ACHN (cell line): ENCODE data around the gene CSTPP1.

Experiments used
- DNase-seq: peaks from one replicate; pipeline ENCODE4 v3.0.0-alpha.2; 2015
- in situ Hi-C: cut with HindIII; loops from 2 replicates; pipeline ENCODE4 v1.10.0; 2017; ENCODE audit warnings: low sequenced_read_pairs, low pct_ligation_motif_present, low pct_unique_long_range_greater_than_20kb

Gene CSTPP1

DNA sequence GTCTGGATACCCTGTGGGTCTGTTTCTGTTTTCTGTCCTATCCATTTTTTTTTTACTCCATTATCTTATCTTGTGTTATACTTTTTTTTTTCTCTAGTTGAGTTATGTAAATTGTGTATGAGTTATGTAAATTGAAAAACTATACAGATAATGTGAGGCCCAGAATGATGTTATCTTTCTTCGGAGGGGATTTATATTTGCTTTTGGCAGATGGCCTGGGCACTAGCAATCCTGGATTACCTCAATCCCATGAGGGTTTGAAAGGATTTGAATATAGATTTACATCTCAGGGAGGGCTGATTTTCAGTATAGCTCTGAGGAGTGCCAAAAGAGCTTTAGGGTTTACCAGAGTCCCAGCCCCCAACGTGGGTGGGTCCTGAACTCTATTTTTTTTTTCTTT, 71.0 kb downstream of the CSTPP1 start:
- in situ Hi-C loops: no loop called here
- no peak for DNase-seq

GRCh38 chr11:47010179-47010578, 73.6 kb downstream of the CSTPP1 start:
- in situ Hi-C loops: no loop called here
- no peak for DNase-seq

GRCh38 chr11:47014097-47014496, 77.5 kb downstream of the CSTPP1 start:
- in situ Hi-C loops: no loop called here
- no peak for DNase-seq

DNA sequence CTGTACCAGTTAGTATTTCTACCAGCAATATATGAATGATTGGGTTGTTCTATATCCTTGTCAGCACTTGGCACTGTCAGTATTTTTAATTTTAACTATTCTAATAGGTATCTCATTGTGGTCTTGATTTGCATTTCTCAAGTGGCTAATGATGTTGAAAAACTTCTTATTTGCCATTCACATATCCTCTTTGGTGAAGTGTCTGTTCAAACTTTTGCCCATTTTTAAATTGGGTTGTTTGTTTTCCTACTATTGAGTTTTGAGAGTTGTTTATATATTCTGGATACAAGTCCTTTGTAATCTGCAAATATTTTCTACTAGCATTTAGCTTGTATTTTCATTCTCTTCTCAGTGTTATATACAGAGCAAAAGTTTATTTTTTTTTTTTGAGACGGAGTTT, 82.1 kb downstream of the CSTPP1 start:
- DNase-seq: no peak
- in situ Hi-C loops: no loop called here

DNA sequence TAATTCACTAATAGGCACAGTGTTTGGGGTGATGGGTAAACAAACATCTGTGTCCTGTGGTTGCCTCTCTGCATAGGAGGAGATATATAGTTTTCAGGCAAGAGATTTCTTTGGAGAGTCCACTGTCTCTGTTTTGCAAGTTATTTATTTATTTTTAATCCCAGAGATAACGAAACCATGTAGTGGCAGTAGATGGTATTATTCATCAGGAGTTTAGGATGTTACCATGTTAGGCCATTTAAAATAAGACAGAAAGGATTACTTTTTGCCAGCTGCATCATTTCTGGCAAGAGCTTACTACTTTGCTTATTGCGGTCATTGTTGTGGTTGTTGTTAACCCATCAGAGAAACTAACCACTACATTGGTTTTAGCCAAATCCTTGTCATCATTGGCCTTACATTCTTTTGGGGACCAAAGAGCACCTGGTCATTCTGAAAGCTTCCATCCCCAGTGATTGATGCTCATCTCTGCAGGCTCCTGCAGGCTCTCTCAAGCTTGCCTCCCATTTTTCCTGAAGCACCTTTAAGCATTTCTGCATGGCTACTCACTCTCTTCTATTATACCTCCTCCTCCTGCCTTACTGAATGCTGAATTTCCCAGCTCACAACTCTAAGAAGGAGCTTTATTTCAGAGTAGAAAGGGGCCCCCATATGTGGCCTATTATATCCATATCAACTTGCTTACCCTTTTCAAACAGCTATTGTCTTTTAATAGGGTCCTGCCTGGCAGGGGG, 84.4 kb downstream of the CSTPP1 start:
- in situ Hi-C loops: no loop called here
- DNase-seq: no peak

DNA sequence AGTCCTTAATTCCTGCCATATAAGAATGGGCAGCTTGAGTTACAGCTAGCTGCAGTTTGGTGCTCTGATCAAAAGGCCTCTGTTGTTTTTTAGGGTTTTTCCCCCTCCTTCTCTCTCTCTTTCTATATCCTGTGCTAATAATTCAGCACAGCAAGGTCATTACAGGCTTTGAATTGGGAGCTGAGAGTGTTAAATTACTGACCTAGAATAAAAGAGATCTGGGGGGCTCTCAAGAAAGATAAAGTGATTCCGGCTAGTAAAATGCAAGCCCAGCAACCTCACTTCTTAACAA, 84.9 kb downstream of the CSTPP1 start:
- DNase-seq: no peak
- in situ Hi-C loops: no loop called here

- in situ Hi-C loops: no loop called here
- DNase-seq: no peak
Observed at GRCh38 chr11:47021965-47022364, 85.4 kb downstream of the CSTPP1 start.

GRCh38 chr11:47028195-47029093, 91.9 kb downstream of the CSTPP1 start:
- no peak for DNase-seq
- in situ Hi-C loops: no loop called here

DNA sequence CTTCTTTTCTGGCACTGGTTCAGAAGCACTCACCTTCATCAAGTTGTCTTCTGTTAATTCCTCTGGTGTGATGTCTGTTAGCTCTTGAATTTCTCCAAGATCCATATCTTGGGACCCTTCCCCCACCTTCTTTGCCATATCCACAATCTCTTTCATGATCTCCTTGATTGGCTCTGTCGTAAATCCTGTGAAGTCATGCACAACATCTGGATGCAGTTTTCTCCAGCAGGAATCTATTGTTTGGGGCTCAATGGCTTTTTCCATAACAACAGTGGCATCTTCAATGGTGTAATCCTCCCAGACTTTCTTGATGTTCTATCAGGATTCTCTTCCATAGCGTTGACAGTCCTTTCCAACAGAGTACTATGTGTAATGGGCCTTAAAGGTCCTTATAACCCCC, 96.9 kb downstream of the CSTPP1 start:
- in situ Hi-C loops: no loop called here
- no peak for DNase-seq

DNA sequence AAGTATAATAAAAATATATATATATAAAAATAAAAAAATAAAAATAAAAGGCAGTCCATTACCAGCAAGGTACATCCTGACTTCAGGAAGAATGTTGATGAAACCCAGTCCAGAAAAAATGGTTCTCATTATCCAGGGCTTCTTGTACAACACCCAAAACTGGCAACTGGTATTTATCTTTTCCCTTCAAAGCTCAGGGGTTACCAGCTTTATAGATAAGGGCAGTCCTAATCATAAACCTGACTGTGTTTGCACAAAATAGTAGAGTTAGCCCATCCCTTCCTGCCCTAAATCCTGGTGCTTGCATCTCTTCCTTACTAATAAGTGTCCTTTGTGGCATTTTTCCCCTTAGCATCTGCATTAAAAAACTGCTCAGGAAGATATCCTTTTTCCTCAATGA, 97.5 kb downstream of the CSTPP1 start:
- no peak for DNase-seq
- in situ Hi-C loops: no loop called here

DNA sequence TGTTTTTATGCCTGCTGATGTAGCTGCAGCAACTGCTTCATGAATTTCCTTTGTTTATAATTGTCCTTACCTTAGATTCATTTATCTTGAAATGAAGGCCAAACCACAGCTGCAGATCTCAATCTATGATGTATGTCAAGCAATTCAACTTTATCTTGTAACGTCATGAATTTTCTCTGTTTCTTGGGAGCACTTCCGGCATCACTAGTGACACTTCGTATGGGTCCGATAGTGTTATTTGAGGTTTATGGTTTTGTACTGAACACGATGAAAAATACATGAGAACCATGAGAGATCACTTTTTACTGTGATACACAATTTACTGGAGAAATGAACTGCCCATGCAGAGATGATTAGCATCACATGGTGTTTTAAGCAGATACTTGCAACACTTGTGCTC, 98.5 kb downstream of the CSTPP1 start:
- in situ Hi-C loops: no loop called here
- no peak for DNase-seq

DNA sequence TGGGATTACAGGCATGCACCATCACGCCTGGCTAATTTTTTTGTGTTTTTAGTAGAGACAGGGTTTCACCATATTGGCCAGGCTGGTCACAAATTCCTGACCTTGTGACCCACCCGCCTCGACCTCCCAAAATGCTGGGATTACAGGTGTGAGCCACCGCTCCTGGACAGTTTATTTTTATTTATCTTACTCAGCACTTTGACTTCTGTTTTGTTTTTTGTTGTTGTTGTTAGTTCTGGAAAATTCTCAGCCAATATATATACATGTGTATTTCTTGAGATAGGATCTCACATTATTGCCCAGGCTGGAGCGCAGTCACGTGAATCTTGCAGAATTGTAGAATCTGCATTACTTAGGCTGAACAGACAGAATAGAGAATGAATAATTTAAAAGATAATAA, 107.6 kb downstream of the CSTPP1 start:
- in situ Hi-C loops: no loop called here
- no peak for DNase-seq

DNA sequence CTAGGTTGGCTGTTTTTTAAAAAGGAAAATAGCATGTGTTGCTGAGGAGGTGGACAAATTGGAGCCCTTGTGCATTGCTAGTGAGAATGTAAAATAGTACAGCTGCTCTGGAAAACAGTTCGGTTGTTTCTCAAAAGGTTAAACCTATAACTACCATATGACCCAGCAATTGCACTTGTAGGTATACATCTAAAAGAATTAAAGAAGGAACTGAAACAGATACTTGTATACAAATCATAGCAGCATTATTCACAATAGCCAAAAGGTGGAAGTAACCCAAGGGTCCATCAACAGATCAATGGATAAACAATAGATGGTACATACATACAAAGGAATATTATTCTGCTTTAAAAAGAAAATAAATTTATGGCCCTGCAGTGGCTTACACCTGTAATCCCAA, 111.4 kb downstream of the CSTPP1 start:
- in situ Hi-C loops: no loop called here
- DNase-seq: no peak

GRCh38 chr11:47050284-47050683, 113.7 kb downstream of the CSTPP1 start:
- in situ Hi-C loops: no loop called here
- no peak for DNase-seq

DNA sequence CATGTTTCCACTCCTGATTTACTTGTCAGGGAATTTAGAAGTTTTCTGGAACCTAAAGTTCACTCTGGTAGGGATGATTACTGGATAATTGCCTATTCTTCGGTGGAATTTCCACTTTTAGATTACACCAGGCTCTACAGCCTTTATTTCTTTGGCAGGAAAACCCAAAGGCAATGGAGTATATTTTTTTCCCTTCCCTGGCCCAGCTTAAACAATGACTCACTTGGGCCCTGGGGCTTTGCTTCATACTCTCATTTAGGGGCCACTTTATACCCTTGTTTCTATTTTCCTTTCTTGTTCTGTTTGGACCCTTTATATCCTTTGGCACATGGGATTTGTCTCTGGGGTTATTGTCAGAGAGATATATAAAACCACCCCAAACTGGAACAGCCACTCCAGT, 114.7 kb downstream of the CSTPP1 start:
- in situ Hi-C loops: no loop called here
- no peak for DNase-seq

DNA sequence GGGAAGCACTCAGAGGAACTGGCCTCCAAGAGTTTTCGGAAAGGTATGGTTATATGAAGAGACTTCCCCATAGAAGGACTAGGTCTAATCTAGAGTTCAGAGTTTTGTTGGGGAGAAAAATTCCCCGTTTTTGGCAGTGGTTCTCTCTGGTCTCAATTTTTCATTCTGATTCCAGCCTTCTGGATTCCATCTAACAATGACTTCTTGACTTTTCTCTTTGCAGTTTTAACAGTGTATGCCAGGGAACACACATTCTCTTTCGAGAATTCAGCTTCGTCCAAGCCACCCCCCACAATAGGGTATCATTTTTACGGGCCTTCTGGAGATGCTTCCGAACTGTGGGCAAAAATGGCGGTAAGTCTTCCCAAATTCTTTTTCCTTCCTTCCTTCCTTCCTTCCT, 115.6 kb downstream of the CSTPP1 start:
- in situ Hi-C loops: no loop called here

DNA sequence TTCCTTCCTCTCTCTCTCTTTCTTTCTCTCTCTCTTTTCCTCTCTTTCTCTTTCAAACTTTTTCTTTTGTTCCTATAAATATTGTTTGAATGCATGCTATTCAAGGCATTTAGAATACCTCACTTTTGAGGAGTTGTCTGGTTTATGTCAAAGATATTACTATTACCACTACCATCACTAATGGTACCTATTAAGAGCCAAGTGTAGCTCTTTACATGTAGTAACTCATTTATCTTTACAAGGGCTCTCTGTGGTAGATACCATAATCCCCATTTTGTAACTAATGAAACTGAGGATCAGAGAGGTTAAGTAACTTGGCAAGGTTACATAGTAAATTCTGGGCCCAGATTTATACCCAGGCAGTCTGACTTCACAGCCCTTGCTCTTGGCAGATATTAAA, 116.0 kb downstream of the CSTPP1 start:
- in situ Hi-C loops: no loop called here
- DNase-seq: no peak

More for the DNA sequence above, 115.6 kb downstream of the CSTPP1 start:
- no peak for DNase-seq

DNA sequence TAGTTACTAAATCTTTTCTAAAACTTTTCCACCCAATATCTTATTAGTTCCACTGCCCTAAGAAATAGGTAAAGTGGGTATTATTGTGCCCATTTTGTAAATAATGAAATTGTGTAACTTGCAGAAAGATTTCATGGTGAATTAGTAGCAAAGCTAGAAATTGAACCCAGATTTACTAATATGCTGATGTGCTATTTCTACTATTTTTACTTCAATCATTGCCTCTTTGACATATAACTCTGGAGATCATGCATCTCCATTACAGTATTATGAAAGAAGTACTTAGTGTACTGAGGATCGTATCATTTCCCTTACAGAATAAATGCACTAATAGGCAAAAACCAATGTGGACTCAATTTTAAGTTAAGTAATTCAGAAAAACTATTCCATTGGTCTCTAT, 119.0 kb downstream of the CSTPP1 start:
- in situ Hi-C loops: no loop called here
- DNase-seq: no peak

GRCh38 chr11:47056261-47056915, 119.8 kb downstream of the CSTPP1 start:
- DNase-seq: no peak
- in situ Hi-C loops: no loop called here

DNA sequence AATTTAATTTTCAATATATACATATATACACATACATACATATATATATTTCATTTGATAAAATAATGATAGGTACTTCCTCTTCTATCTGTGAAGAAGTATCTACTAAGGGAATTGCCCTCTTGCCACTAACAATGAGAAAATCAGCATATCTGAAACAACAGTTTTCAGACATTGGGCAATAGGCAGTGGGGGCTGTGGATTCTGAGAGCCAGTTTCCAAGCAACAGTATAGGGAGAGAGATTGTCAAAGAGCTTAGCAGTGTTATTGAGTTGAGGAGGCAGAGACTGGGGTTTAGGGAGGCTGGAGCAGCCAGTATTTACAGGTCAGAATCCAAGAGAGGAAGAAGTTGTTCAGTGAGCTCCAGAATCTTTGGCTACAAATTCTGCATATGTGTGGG, 120.8 kb downstream of the CSTPP1 start:
- in situ Hi-C loops: no loop called here

More for the DNA sequence above, 120.8 kb downstream of the CSTPP1 start:
- no peak for DNase-seq
